Left forelimb (tissue), 1 donor: Measurements from ENCODE around the gene CYTH4.
A peak's percentile ranks its signal among the peaks of the same experiment; 100 is the strongest.

ENCODE experiments used
- DNase-seq: peaks from one replicate; pipeline ENCODE4 v3.0.0-alpha.2; 2018; ENCODE audit warnings: low spot score

The CYTH4 gene

DNA sequence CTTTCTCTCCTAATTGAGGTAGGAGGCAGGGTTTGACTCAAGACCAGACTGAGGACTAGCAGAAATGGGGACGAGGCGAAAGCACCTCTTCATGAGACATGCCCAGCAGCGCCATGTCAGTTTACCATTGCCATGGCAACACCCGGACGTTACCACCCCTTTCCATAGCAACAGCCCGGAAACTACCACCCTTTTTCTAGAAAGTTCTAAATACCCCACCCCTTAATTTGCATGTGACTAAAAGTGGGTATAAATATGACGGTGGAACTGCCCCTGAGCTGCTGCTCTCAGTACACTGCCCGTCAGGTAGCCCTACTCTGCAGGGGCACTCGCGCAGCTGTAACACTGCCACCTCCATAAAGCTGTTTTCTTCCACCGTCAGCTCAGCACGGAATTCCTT lies 32.3 kb upstream of the CYTH4 start:
- peak; percentile 18 for DNase-seq

DNA sequence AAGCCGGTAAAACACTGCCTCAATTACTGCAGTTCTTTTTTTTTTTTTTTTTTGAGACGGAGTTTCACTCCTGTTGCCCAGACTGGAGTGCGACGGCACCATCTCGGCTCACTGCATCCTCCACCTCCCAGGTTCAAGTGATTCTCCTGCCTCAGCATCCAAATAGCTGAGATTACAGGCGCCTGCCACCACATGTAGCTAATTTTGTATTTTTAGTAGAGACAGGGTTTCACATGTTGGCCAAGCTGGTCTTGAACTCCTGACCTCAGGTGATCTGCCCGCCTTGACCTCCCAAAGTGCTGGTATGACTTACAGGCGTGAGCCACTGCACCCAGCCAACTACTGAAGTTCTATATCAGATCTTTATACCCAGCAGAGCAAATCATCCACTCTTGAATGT lies 30.5 kb upstream of the CYTH4 start:
- DNase-seq = peak; percentile 6

- no peak for DNase-seq
Observed at GRCh38 chr22:37253126-37253660, 29.1 kb upstream of the CYTH4 start.

GRCh38 chr22:37254209-37254866 lies 28.0 kb upstream of the CYTH4 start:
- no peak for DNase-seq

- DNase-seq = no peak
Observed at GRCh38 chr22:37254867-37255233, 27.5 kb upstream of the CYTH4 start.

GRCh38 chr22:37255558-37256006 lies 26.7 kb upstream of the CYTH4 start:
- DNase-seq = no peak

DNA sequence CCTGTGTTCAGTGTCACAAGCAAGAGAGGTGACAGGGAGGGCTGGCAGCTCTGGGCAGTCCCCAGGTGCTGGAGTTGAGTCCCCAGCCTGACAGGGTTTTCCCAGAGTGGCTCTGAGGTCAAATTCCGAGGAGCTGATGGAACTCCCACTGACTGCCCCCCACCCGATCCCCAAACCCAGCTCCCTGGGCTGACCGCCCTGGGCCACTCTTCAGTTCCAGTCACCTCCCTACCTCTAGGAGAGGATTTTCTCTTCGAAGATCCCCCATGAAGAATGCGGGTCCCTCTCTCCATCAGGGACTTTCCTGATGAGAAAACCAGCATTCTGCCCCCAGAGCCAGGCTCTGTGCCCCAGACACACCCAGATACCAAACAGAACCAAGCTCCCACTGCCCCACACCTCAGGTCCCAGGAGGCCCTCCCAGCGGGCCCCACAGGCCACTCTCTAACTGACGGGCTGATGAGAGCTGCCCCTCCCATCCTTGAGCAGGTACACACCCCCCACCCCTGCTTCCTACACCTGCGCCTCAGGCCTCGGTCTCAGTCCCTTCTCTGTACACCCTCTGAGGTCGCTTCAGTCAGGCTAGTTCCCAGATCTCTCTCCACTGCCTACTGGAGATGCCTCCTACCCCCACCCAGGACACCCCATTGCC lies 26.1 kb upstream of the CYTH4 start:
- no peak for DNase-seq

DNA sequence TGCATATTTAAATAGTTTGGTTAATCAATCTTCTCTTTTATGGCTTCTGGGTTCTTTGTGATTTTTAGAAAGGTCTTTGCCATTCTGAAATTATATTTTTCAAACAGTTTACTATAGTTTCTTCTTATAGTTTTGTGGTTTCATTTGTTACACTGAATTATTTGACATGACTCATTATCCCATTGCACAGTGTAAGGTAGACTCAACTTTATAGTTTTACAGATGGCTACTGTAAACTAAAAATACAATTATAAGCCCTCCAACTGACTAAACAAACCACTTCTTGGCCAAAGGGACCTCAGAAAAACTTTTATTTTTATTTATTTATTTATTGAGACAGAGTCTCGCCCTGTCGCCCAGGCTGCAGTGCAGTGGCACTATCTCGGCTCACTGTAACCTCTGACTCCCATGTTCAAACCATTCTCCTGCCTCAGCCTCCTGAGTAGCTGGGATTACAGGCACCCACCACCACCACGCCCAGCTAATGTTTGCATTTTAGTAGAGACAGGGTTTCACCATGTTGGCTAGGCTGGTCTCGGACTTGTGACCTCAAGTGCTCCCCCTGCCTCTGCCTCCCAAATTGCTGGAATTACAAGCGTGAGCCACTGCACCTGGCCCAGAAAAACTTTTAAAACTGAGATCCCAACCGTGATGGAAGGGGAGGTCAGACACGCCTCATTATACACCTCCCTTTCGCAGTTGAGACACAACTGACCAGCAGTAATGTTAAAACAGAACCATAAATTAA lies 24.1 kb upstream of the CYTH4 start:
- DNase-seq = no peak

GRCh38 chr22:37258753-37259401 lies 23.4 kb upstream of the CYTH4 start:
- DNase-seq = no peak

- no peak for DNase-seq
Observed at GRCh38 chr22:37259540-37260029, 22.7 kb upstream of the CYTH4 start.

GRCh38 chr22:37260155-37260795 lies 22.0 kb upstream of the CYTH4 start:
- no peak for DNase-seq

DNA sequence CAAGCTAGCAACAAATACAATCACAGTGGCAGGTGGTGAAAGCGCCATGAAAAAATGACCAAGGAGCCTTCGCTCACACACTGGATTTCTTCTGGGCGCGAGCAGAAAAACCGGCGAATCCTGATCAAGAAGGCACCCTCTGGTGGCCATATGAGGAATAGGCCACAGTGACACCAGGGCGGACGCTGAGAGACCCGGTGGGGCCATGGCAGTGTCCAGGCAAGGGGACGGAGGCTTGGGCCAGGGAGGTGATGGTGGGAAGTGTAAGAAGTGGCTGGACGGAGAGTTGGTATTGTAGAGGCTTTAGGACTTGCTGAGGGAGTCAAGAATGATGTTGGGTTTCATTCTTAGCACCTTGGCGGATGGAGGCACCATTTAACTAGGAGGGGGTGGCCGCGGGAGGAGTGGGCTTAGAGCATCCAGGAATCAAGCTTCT lies 21.4 kb upstream of the CYTH4 start:
- no peak for DNase-seq

GRCh38 chr22:37262346-37262745 lies 20.0 kb upstream of the CYTH4 start:
- DNase-seq = no peak

GRCh38 chr22:37263966-37264887 lies 18.1 kb upstream of the CYTH4 start:
- no peak for DNase-seq

- no peak for DNase-seq
Observed at GRCh38 chr22:37266581-37267134, 15.7 kb upstream of the CYTH4 start.

- DNase-seq = no peak
Observed at GRCh38 chr22:37267135-37267587, 15.1 kb upstream of the CYTH4 start.

- DNase-seq = no peak
Observed at GRCh38 chr22:37267661-37268413, 14.5 kb upstream of the CYTH4 start.

DNA sequence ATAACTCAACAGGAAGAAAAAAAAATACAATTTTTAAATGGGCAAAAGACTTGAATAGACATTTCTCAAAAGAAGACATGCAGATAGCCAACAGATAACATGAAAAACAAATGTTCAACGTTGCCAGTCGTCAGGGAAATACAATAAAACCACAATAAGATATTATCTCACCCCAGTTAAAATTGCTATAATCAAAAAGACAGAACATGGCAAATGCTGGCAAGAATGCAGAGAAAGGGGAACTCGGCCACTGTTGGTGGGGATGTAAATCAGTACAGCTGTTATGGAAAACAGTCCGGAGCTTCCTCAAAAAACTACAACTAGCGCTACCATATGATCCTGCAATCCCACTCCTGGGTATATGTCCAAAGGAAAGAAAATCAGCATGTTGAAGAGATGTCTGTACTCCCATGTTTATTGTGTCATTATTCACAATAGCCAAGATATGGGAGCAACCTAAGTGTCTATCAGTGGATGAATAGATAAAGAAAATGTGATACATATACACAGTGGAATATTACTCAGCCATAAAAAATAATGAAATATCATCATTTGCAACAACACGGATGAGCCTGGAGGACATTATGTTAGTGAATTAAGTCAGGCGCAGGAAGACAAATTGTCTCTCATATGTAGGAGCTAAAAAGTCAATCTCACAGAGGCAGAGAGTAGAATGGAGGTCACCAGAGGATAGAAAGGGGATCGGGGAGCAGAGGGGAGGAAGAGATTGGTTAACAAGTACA lies 12.2 kb upstream of the CYTH4 start:
- no peak for DNase-seq
